WTC11 (cell line): Measurements from ENCODE around the gene RABL2A.
"Not testable (repeated sequence)": the region's sequence is repeated elsewhere in the genome, so short reads cannot be mapped to it uniquely, and the experiment has no call there.

Experiments
- GABPB1 ChIP-seq: sonication (generic); formaldehyde crosslinking; IDR thresholded peaks from 2 replicates; pipeline ENCODE4 v1.8.1; 2023; ENCODE audit warnings: mild to moderate bottlenecking, missing genetic modification reagents
- JUN ChIP-seq: sonication (generic); formaldehyde crosslinking; IDR thresholded peaks from 2 replicates; pipeline ENCODE4 v1.8.0; 2023; ENCODE audit warnings: mild to moderate bottlenecking, missing genetic modification reagents
- MAX ChIP-seq: sonication (generic); formaldehyde crosslinking; IDR thresholded peaks from 2 replicates; pipeline ENCODE4 v1.8.0; 2022; ENCODE audit warnings: mild to moderate bottlenecking, missing genetic modification reagents
- NFE2L1 ChIP-seq: sonication (generic); formaldehyde crosslinking; IDR thresholded peaks from 2 replicates; pipeline ENCODE4 v1.8.1; 2023; ENCODE audit warnings: missing genetic modification reagents
- NFYB ChIP-seq: sonication (generic); formaldehyde crosslinking; conservative IDR thresholded peaks from 2 replicates; pipeline ENCODE4 v1.8.0; 2022; ENCODE audit warnings: low read depth, missing genetic modification reagents
- NR1H2 ChIP-seq: sonication (generic); formaldehyde crosslinking; IDR thresholded peaks from 2 replicates; pipeline ENCODE4 v1.9.0; 2021; ENCODE audit warnings: mild to moderate bottlenecking, moderate library complexity, missing genetic modification reagents
- PRDM15 ChIP-seq: sonication (generic); formaldehyde crosslinking; IDR thresholded peaks from 2 replicates; pipeline ENCODE4 v1.8.0; 2022; ENCODE audit warnings: missing genetic modification reagents
- TCF7 ChIP-seq: sonication (generic); formaldehyde crosslinking; IDR thresholded peaks from 2 replicates; pipeline ENCODE4 v1.8.0; 2022; ENCODE audit warnings: mild to moderate bottlenecking, low read depth, missing genetic modification reagents, moderate library complexity
- TF ChIP-seq, protein P1 (sequence below): fragments of 200-600 bp; IDR thresholded peaks from 2 replicates; pipeline ENCODE4 v1.8.0; 2022; ENCODE audit warnings: antibody characterized with exemption
- TF ChIP-seq, protein P2 (sequence below): sonication (generic); formaldehyde crosslinking; IDR thresholded peaks from 2 replicates; pipeline ENCODE4 v1.8.1; 2022; ENCODE audit warnings: low read depth, missing genetic modification reagents, borderline replicate concordance
- TF ChIP-seq, protein P3 (sequence below): sonication (generic); formaldehyde crosslinking; IDR thresholded peaks from 2 replicates; pipeline ENCODE4 v1.8.1; 2023; ENCODE audit warnings: mild to moderate bottlenecking, missing genetic modification reagents, moderate library complexity
- TF ChIP-seq, protein P4 (sequence below): sonication (generic); formaldehyde crosslinking; IDR thresholded peaks from 2 replicates; pipeline ENCODE4 v1.8.1; 2023; ENCODE audit warnings: mild to moderate bottlenecking, missing genetic modification reagents, borderline replicate concordance

- TF ChIP-seq, protein P1, sequence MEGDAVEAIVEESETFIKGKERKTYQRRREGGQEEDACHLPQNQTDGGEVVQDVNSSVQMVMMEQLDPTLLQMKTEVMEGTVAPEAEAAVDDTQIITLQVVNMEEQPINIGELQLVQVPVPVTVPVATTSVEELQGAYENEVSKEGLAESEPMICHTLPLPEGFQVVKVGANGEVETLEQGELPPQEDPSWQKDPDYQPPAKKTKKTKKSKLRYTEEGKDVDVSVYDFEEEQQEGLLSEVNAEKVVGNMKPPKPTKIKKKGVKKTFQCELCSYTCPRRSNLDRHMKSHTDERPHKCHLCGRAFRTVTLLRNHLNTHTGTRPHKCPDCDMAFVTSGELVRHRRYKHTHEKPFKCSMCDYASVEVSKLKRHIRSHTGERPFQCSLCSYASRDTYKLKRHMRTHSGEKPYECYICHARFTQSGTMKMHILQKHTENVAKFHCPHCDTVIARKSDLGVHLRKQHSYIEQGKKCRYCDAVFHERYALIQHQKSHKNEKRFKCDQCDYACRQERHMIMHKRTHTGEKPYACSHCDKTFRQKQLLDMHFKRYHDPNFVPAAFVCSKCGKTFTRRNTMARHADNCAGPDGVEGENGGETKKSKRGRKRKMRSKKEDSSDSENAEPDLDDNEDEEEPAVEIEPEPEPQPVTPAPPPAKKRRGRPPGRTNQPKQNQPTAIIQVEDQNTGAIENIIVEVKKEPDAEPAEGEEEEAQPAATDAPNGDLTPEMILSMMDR: not testable (repeated sequence)
- not testable (repeated sequence) for TF ChIP-seq PRDM15 (CRISPR knock-in tag); GABPB1 (CRISPR knock-in tag); NFYB (CRISPR knock-in tag); MAX; JUN (CRISPR knock-in tag); NFE2L1 (CRISPR knock-in tag); NR1H2 (CRISPR knock-in tag); TCF7 (CRISPR knock-in tag)
- TF ChIP-seq, protein P2, sequence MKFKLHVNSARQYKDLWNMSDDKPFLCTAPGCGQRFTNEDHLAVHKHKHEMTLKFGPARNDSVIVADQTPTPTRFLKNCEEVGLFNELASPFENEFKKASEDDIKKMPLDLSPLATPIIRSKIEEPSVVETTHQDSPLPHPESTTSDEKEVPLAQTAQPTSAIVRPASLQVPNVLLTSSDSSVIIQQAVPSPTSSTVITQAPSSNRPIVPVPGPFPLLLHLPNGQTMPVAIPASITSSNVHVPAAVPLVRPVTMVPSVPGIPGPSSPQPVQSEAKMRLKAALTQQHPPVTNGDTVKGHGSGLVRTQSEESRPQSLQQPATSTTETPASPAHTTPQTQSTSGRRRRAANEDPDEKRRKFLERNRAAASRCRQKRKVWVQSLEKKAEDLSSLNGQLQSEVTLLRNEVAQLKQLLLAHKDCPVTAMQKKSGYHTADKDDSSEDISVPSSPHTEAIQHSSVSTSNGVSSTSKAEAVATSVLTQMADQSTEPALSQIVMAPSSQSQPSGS (CRISPR knock-in tag): not testable (repeated sequence)
- TF ChIP-seq, protein P3, sequence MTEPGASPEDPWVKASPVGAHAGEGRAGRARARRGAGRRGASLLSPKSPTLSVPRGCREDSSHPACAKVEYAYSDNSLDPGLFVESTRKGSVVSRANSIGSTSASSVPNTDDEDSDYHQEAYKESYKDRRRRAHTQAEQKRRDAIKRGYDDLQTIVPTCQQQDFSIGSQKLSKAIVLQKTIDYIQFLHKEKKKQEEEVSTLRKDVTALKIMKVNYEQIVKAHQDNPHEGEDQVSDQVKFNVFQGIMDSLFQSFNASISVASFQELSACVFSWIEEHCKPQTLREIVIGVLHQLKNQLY (CRISPR knock-in tag): not testable (repeated sequence)
- TF ChIP-seq, protein P4, sequence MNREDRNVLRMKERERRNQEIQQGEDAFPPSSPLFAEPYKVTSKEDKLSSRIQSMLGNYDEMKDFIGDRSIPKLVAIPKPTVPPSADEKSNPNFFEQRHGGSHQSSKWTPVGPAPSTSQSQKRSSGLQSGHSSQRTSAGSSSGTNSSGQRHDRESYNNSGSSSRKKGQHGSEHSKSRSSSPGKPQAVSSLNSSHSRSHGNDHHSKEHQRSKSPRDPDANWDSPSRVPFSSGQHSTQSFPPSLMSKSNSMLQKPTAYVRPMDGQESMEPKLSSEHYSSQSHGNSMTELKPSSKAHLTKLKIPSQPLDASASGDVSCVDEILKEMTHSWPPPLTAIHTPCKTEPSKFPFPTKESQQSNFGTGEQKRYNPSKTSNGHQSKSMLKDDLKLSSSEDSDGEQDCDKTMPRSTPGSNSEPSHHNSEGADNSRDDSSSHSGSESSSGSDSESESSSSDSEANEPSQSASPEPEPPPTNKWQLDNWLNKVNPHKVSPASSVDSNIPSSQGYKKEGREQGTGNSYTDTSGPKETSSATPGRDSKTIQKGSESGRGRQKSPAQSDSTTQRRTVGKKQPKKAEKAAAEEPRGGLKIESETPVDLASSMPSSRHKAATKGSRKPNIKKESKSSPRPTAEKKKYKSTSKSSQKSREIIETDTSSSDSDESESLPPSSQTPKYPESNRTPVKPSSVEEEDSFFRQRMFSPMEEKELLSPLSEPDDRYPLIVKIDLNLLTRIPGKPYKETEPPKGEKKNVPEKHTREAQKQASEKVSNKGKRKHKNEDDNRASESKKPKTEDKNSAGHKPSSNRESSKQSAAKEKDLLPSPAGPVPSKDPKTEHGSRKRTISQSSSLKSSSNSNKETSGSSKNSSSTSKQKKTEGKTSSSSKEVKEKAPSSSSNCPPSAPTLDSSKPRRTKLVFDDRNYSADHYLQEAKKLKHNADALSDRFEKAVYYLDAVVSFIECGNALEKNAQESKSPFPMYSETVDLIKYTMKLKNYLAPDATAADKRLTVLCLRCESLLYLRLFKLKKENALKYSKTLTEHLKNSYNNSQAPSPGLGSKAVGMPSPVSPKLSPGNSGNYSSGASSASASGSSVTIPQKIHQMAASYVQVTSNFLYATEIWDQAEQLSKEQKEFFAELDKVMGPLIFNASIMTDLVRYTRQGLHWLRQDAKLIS (CRISPR knock-in tag): not testable (repeated sequence)
Observed at GRCh38 chr2:113663285-113664060, 36.4 kb downstream of the RABL2A start.
